GM06990 (cell line): ENCODE measurements around the gene PDIA2.

Experiments used
- DNase-seq: peaks from one replicate; pipeline ENCODE4 v3.0.0-alpha.2; 2011; ENCODE audit not compliant: insufficient read length; ENCODE audit errors: extremely low read depth
- H3K27me3 ChIP-seq: replicated peaks from 2 replicates; pipeline ENCODE4 v1.6.0; 2011; ENCODE audit warnings: low read length; ENCODE audit not compliant: control insufficient read depth, insufficient read depth
- H3K36me3 ChIP-seq: 2 replicates; pipeline ENCODE4 v1.5.1; 2011; ENCODE audit warnings: low read length; ENCODE audit not compliant: control insufficient read depth, insufficient read depth
- H3K4me3 ChIP-seq: replicated peaks from 2 replicates; pipeline ENCODE4 v1.5.1; 2011; ENCODE audit warnings: low read depth, mild to moderate bottlenecking, control low read depth, low read length
- CTCF ChIP-seq: IDR thresholded peaks from 2 replicates; pipeline ENCODE4 v1.5.1; 2011; ENCODE audit warnings: low read length, control low read depth, mild to moderate bottlenecking, inconsistent platforms; ENCODE audit not compliant: insufficient read depth, poor library complexity, severe bottlenecking

Gene PDIA2

DNA sequence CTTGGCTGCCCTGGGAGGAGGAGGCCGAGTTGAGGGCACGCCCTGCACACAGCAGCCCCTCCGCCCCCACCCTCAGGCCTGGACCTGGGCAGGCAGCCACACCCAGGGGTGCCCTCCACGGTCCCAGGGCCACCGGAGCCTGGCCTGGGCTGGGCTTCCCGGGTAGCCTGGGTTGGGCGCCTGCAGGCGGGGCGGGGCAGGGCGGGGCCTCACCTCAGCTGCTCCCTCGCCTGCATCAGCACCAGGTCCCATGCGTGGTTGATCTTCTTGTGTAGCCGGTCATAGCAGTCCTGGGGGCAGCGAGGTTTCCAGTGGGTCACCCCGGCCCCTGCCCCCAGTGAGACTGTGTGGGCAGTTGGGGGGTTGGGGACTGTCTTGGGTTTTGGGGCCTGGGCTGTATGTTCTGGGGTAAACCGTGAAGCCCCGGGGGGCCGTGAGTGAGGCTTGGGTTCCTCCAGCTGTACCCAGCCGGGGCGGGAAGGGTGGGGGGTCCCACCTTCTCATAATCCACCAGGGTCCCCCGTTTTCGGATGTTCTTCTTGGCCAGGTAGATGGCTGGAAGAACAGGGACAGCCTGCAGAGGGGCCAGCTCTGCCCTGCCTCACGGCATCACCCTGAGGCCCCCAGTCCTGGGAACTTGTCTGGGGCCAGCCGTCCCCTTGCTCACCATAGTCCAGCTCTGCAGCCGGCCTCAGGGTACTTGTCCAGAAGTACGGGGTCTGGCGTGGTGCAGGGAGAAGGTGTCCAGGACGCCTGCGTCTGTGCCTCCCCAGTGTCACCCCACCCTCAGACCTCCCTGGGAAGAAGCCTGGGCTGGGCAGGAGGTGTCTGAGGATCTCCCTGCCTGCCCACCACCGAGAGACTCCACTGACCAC is 9.2 kb upstream of the PDIA2 start:
- Histone ChIP-seq H3K4me3 (no peak overlapping the region), H3K27me3 (no peaks in the 10 kb centered on the region; the same call in 1 of the 2 replicates), H3K36me3 (no peaks in the 10 kb centered on the region)
- no peak for TF ChIP-seq CTCF
- no peak for DNase-seq

DNA sequence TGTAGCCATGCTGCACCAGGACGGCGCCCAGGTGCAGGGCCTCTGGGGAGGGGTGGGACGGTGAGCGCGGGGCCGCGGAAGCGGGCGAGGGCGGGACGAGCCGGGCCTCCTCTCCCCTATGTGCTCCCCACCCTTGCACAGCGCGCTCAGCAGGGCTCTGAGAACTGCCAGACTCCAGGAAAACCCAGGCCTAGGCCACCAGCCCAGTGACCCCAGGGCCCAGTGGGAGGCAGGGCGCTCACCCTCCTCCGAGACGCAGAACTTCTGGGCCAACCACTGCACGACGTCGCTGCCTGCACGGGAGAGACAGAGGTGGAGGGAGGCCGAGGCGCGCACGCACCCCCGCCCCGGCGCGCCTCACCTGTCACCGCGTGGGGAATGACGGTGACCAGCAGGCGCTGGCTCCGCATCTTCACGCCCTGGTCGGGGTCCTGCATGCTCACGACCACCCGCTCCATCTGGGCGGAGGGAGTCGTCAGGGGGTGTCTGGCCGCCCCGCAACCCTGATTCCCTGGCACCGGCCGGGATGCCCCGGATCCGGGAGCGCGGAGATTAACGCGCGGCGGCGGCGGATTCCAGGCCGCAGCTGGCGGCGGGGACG is 7.8 kb upstream of the PDIA2 start:
- Histone ChIP-seq H3K27me3 (no peaks in the 10 kb centered on the region; the same call in 1 of the 2 replicates), H3K4me3 (peak overlapping the region; percentile 18), H3K36me3 (no peaks in the 10 kb centered on the region)
- TF ChIP-seq CTCF, result no peak
- DNase-seq, result no peak

GRCh38 chr16:275786-276232 is 7.2 kb upstream of the PDIA2 start, which contains the start of gene RGS11:
RGS11 (minus strand) TSS chr16:275944; CDS start chr16:275911, 33 bp downstream.
- no peak for TF ChIP-seq CTCF
- Histone ChIP-seq H3K4me3 (peak within 1 kb of the TSS; percentile 18), H3K36me3 (no peaks in the 10 kb centered on the region), H3K27me3 (no peaks in the 10 kb centered on the region; the same call in 1 of the 2 replicates)
- DNase-seq, result no peak

DNA sequence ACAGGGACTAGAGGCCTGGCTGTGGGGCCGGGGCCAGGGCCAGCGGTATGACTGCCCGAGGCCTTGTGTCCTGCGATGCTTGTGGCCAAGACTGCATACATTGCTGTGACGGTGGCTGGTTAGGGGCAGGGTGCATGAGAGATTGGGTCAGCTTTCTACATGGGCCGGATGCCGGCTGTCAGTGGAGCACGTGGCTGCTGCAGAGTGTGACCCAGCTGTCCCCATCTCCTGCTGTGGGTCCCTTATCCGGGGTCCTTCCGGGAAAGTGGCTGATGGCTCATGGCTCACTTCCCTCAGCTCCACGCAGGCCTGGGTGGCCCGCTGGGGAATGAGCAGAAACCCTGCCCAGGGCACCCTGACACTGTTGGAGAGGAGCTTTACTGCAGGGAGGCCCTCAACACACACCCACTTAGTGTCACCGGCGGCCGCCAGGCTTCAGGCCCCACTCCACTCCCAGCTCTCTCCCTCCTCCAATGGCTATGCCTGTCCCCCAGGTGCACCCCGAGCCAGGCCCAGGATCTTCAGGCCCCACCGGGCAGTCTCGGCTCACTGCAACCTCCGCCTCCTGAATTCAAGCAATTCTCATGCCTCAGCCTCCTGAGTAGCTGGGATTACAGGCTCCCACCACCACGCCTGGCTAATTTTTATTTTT is 6.4 kb upstream of the PDIA2 start:
- DNase-seq, result no peak
- no peak for TF ChIP-seq CTCF
- Histone ChIP-seq H3K36me3 (no peaks in the 10 kb centered on the region), H3K4me3 (no peak overlapping the region), H3K27me3 (no peaks in the 10 kb centered on the region; the same call in 1 of the 2 replicates)

DNA sequence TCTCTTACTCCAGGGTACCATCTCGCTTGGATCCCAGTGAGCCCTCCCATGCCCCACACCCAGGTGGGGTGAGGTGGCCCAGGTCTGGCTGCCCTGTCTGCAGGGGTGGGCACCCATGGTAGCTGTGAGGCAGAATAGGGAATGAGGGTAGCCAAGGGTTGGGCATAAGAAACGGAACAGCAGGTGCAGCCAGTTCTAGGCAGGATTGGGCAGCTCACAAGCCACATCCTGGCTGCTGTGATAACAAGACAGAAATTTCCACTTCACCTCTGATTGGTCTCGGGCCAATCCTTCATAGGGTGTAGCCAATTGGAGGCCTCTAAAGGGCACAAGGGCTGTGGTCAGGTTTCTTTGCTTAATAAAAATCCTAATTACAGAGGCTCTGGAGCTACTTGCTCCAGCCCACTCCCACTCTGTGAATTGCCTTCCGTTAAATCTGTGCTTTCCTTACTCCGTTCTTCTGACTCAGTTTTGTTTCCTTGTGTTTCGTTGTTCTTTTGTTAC is 4.0 kb upstream of the PDIA2 start:
- no peaks in the 10 kb centered on the region for H3K36me3 ChIP-seq
- no peak for DNase-seq
- H3K27me3 ChIP-seq, result no peaks in the 10 kb centered on the region; the same call in 1 of the 2 replicates
- no peak overlapping the region for H3K4me3 ChIP-seq
- TF ChIP-seq CTCF, result no peak
